Activated CD8-positive, alpha-beta memory T cell treated with anti-CD3 and anti-CD28 coated beads, Interleukin-2, amount 50 U/mL, for 4 hours (primary cell): ENCODE measurements around the gene INTS14.
"Not testable (repeated sequence)": the region's sequence is repeated elsewhere in the genome, so short reads cannot be mapped to it uniquely, and the experiment has no call there.

Experiments used
- DNase-seq: peaks from one replicate; pipeline ENCODE4 v3.0.0-alpha.2; 2020

Gene INTS14

GRCh38 chr15:65630760-65631159 lies 19.8 kb upstream of the INTS14 start:
- DNase-seq = no peak

GRCh38 chr15:65629548-65629947 lies 18.6 kb upstream of the INTS14 start:
- DNase-seq = no peak

- DNase-seq = no peak
Observed at GRCh38 chr15:65626856-65627255, 15.9 kb upstream of the INTS14 start.

DNA sequence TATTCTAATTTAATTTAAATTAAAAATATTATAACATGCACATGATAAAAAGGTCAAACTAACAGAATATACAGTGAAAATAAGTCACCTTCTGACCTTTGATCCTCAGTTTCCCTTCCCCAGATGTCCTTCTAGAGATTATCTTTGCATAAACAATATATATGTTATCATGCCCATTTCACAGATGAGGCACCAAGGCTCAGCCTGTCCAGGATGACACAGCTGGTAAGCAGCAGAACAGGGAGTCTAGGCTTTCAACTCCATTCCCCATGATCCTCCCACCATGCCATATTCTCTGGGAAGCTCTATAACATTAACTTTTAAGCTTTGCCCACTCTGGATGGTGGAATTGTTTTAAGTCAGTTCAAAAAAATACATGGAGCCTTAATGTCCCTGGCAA lies 12.2 kb upstream of the INTS14 start:
- no peak for DNase-seq

DNA sequence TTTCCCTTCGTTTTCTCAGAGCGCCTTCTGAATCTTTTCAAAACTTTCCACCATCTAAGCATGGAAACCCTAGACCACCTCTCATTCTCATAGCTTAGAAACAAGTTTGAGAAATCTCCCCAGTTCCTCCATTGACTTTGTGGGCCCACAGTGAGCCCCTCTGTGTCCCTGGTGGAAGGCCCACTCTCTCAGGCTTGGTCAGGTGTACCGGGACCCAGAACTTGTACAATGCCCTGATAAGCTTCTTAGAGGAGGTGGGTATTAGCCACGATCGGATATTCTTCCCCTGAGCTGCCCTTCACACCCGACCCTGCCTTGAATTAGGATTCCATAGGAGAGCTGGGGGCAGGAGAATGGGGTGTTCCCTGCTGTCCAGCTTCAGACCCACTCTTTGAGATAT lies 10.7 kb upstream of the INTS14 start, which contains the start of gene SLC24A1:
SLC24A1 (plus strand) TSS at position 301 of the 400 bp plus-strand sequence. CDS start 2,143 bp downstream, outside the sequence.
- no peak for DNase-seq

GRCh38 chr15:65620833-65621232 lies 9.9 kb upstream of the INTS14 start:
- no peak for DNase-seq

GRCh38 chr15:65619626-65620290 lies 8.8 kb upstream of the INTS14 start:
- DNase-seq = no peak

GRCh38 chr15:65618560-65619109 lies 7.7 kb upstream of the INTS14 start:
- DNase-seq = no peak

DNA sequence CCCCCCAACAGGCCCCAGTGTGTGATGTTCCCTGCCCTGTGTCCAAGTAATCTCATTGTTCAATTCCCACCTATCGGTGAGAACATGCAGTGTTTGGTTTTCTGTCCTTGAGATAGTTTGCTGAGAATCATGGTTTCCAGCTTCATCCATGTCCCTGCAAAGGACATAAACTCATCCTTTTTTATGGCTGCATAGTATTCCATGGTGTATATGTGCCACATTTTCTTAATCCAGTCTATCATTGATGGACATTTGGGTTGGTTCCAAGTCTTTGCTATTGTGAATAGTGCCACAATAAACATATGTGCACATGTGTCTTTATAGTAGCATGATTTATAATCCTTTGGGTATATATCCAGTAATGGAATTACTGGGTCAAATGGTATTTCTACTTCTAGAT lies 5.0 kb upstream of the INTS14 start:
- DNase-seq = not testable (repeated sequence)

DNA sequence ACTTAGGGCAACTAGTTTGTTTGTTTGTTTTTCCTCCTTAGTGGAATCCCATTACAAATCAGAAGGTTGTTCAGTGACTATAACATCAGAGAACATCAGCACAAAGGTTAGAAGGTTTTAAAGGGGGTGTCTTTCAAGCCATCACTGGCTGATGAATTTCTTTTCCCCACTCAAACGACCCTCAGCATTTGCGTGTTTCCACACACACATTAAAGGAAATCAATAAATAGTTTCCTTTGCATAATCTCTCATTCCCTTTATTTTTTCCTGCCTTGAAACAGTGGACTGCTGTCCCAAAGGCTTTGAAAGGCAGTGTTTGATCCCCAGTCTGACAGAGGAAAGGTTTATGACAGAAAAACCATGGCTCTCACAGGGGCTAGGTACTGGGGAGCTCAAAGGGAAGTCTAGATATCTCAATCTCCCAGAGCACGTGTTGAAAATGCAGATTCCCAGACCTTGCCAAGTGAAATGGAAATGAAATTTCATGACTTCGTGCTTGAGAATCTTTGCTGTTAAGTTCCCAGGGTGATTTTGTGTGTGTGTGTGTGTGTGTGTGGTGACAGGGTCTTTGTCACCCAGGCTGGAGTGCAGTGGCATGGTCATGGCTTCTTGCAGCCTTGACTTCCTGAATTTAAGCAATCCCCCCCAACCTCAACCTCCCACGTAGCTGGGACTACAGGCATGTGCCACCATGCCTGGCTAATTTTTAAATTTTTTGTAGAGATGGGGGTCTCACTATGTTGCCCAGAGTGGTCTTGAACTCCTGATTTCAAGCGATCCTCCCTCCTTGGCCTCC lies 2.2 kb upstream of the INTS14 start:
- DNase-seq = no peak

GRCh38 chr15:65612616-65612946 lies 1.6 kb upstream of the INTS14 start:
- no peak for DNase-seq

DNA sequence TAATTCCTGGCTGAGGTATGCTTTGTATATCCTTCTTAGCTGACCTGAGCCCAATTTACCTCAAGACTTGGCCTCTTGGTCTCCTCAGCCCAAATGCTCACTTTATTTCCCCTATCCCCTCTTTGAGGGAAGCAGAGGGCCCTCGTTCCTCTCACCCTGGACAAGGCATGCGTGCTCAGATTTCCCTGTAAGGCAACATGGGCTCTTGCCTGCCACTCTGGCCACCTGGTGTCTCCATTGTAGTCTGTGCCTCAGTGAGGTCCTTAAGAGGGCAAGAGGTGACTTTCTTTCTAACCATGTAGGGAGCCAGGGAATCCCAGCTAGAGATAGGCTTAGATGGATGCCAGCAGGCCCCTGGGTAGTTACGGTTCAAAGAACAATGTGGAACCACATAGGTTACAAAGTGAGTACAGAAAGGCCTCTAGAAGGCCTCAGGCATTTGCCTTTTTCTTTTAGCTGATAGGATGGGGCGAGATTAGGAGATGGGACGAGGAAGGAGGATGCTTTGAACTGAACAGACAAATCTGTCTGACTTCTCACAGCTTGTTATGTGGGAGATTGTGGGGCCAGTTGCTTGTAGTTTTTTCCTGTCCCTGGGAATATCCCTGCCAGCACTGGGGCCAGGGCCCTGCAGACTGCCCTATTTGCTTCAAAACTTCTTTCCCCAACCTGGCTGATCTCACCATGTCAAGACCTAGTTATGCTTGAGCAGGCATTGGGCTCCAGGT lies 1.1 kb upstream of the INTS14 start:
- no peak for DNase-seq

GRCh38 chr15:65603559-65603958 lies 7.4 kb downstream of the INTS14 start:
- DNase-seq = no peak

- no peak for DNase-seq
Observed at GRCh38 chr15:65603134-65603533, 7.8 kb downstream of the INTS14 start.

DNA sequence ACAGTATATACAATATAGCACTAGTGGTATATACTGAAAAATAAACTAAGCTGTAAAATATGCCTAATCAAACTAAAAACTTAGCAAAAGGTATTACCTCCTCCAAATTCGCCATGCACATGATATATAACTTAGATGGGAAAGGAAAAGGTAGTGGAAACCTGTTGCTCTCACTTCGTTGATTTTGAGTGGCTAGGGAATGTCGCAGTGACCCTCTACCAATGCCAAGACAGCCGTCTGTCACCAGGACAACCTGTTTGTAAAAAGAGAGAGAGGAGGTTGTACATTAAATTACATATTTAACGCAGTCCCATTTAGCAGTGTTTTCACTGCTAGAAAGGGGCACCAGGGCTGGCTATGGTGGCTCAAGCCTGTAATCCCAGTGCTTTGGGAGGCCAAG lies 11.3 kb downstream of the INTS14 start:
- DNase-seq = no peak

DNA sequence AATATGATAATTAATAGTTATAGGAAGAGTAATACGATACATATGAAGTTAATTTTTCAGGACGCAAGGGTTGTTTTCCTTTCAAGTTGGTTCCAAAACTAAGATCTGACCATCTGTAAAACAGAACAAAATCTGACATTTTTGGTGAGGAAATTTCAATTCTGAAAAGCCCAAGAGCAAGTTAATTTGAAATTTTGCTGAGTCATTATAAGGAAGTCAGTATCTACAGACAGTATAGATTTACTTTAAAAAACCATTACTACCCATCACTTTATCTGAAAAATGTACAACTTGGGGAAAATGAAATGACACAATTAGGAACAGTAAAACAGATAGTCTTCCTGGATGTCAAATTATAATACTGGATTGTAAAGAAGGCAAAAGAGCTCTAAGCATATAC lies 12.5 kb downstream of the INTS14 start:
- DNase-seq = no peak

DNA sequence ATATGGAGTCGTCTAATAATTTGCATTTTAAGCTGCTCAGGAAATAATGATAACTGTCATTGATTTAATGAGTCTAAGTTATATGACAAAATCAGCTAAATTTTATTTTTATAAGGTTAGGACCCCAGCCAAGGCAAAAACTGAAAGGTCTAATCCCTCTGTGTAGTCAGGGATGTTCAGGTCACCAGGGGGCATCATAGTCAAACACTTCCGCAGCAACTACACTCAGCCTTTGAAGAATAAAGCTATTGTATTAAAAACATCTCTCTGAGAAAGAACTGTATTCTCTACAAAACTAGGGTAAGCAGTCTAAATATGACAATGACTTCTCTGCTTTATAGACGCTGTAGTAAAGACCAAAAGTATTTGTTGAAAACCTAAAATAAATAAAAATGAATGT lies 15.0 kb downstream of the INTS14 start:
- no peak for DNase-seq

DNA sequence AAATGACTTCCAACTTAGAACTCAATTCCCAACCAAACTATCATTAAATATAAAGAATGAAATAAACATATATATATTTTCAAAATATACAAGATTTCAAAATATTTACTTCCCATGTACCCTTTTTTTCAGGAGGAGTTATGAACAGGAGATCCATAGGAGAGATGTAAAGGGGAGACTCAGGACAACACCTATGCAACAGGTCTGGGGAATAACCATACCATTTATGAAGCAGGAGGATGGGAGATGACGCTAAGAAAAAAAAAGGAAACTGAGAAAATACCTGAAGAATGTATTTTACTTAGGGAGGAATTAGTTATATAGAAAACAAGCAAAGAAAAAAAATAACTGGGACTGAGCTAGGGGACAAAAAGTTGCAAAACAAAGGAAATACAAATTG lies 23.8 kb downstream of the INTS14 start:
- DNase-seq = no peak

DNA sequence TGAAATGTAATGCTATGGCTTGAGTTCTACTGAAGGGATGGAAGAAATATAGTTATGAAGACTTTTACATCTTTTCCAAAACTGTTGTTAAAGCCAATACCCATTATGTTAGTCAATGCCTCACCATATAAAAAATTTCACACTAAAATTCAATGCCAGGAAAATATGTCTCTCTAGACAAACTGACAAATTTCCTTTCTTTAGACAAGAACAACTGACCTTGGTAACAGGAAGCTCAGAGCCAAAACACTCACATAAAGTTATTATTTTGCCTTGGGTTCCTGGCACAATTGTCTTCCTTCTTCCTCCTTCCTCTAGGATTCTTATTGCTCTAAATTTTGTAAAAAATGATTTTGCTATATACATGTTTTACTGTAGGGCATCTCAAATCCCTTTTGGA lies 26.7 kb downstream of the INTS14 start:
- DNase-seq = no peak

DNA sequence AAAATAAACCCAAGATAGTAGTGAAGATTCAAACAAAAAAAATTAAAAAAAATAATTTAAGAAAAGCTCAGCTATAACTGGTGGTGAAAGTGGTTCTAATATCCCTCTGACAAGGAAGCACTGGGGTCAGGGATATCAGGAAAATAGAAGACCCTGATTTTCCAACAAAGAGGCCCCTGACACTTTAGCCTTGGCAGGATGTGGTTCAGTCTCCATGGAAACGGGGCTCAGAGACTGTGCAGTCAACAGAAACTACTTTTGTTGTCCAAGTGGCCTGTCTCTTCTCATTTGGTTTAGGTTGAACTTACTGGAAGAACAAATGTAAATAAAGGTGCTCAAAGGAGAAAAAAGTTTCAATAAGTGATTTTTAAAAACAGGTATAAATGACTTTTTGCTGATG lies 27.2 kb downstream of the INTS14 start:
- DNase-seq = peak; percentile 20

DNA sequence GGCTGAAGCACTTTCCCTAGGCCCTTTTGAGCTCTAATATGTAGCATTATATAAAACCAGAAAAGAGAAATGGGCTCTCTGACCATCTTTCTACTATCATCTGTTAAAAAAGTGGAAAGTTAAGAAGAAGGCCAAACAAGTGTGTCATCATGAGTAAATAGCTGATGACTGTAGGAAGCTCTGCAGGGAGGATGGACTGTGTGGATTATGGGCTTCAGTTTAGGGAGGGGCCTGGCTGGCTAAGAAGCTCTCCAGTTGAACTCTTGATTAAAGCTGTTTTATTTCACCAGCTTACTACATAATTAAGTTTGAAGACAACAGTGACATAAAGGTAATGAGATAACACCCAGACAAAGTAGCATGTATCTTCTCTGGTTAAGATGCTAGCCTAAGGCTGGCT lies 30.6 kb downstream of the INTS14 start:
- no peak for DNase-seq

DNA sequence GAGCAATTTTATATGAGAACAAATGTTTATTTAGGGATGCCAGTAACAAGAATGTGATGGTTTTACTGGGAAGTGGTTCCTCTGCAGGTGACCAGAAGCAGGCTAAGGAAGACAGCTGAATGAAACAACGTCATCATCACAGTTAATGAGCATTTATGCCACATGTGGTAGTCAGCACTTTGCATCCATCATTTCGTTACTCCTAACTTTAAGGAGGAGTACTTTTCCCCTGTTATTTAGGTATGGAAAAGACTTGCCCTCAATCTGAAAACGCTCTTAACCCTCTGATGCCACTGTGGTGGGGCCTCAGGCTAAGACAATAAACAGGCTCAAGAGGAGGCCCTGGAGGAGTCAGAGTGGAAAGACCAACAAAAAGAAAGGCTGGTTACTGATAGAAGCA lies 31.2 kb downstream of the INTS14 start:
- no peak for DNase-seq

DNA sequence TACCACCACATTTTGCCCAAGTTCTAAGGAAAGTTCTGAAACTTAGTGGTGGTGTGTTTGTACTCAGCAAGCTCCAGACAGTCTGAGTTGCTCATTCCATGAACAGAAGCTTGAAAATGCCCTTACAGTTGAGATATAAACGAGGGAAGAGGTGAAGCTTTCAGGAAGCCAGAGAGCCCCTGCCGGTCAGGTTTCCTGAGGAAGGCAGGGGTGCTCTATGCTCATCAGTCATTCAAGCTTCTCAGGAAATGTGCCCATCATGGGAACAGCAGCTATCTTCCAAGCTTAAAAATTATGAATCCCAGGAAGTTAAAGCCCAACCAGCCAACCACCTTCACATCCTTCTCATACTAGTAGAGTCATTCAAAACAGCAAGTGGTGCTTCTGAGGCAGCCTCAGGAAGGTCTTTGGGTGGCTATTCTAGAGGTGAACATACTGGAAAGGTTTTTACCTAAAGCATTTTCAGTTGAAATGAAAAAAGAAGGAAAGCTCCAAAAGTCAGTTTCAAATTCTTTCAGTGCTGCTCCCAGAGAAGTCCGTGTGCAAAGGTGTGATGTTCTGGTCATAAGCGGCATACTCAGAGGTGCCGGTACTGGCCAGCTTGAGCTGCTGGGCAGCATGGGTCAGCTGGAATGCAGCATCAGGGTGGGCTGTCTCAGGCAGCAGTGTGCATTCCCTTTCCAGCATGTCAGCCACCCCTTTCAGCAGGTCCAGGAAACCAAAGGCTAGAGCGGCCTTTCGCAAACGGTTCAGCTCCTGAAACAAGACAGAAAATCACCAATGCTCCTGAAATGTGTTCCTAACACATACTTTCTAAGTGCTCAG lies 31.8 kb downstream of the INTS14 start:
- DNase-seq = no peak
